RWPE1 (cell line): ENCODE data around the gene EYA2.

ENCODE experiments used
- CTCF ChIA-PET: fragments of 350-600 bp; sonication (Branson Sonifier 250); formaldehyde crosslinking; extraction: SDS; loops from one replicate; lab custom pipeline; 2021; lab: Yijun Ruan, JAX
- POLR2A ChIA-PET: fragments of 400-600 bp; formaldehyde crosslinking; extraction: SDS; loops from one replicate; lab custom pipeline; 2020; ENCODE audit warnings: antibody characterized with exemption; ENCODE audit not compliant: low non-redundant PET; lab: Yijun Ruan, JAX
- DNase-seq: peaks from one replicate; pipeline ENCODE4 v3.0.0; 2012; ENCODE audit warnings: low spot score
- H3K27ac ChIP-seq: fragments of 450-650 bp; 2 replicates; pipeline ENCODE4 v1.5.1; 2017
- CTCF ChIP-seq: fragments of 450-650 bp; conservative IDR thresholded peaks from 2 replicates; pipeline ENCODE4 v1.5.1; 2017; ENCODE audit warnings: low read depth, mild to moderate bottlenecking

Gene EYA2

GRCh38 chr20:47188540-47188939, 293.9 kb downstream of the EYA2 start:
- DNase-seq = no peak
- no peak for TF ChIP-seq CTCF
- CTCF ChIA-PET = interaction anchor here (0.6 kb wide), 2 partner anchors 13 to 438 kb away, joined by 3 to 4 read pairs; no protein-coding TSS in a partner anchor
- H3K27ac ChIP-seq = no peak overlapping the region
- POLR2A ChIA-PET = no interaction called here

GRCh38 chr20:47189060-47189459, 294.4 kb downstream of the EYA2 start:
- TF ChIP-seq CTCF = no peak
- no peak for DNase-seq
- ChIA-PET POLR2A (no interaction called here), CTCF (interaction anchor here (0.6 kb wide), 3 partner anchors 14 to 455 kb away, joined by 3 to 6 read pairs (median 4); no protein-coding TSS in a partner anchor)
- no peak overlapping the region for H3K27ac ChIP-seq

DNA sequence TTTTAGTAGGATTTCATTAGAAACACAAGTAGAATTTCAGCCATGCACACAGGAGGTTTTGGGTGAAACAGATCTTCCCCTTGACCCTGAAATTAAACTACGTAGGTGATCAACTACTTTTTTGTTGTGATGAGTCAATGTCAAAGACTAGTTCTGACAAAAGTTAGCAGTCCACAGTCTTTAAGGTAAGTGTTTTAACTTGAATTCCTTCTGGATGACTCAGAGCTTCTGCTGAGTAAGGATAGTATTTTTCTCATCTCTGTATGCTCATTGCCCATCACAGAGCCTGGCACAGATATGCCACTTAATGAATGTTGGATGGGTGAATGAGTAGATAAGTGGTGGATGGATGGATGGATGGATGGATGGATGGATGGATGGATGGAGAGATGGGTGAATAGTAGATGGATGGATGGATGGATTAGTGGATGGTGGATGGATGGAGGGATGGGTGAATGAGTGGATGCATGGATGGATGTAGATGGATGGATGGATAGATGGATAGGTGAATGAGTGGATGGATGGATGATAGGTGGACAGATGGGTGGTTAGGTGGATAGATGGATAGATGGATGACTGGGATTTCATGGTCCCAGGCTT, 296.5 kb downstream of the EYA2 start:
- no peak for TF ChIP-seq CTCF
- POLR2A ChIA-PET = no interaction called here
- DNase-seq = peak; percentile 98
- CTCF ChIA-PET = interaction anchor here (0.6 kb wide), 1 partner anchor 36 kb away, joined by 3 read pairs; no protein-coding TSS in a partner anchor
- H3K27ac ChIP-seq = no peak overlapping the region

GRCh38 chr20:47191956-47192355, 297.3 kb downstream of the EYA2 start:
- no peak overlapping the region for H3K27ac ChIP-seq
- POLR2A ChIA-PET = no interaction called here
- no peak for DNase-seq
- CTCF ChIA-PET = interaction anchor here (0.6 to 1.4 kb wide), 3 partner anchors 35 to 359 kb away, joined by 3 to 6 read pairs (median 5); no protein-coding TSS in a partner anchor
- no peak for TF ChIP-seq CTCF

- CTCF ChIA-PET = interaction anchor here (0.5 to 1.2 kb wide), 5 partner anchors 39 to 438 kb away, joined by 3 to 6 read pairs (median 3); no protein-coding TSS in a partner anchor
- DNase-seq = no peak
- no peak for TF ChIP-seq CTCF
- no peak overlapping the region for H3K27ac ChIP-seq
- POLR2A ChIA-PET = no interaction called here
Measured at GRCh38 chr20:47195573-47195972, 300.9 kb downstream of the EYA2 start.

- POLR2A ChIA-PET = interaction anchor here (0.5 kb wide), 1 partner anchor 186 kb away, joined by 10 read pairs; no protein-coding TSS in a partner anchor
- no peak overlapping the region for H3K27ac ChIP-seq
- CTCF ChIA-PET = interaction anchor here (0.5 to 4.1 kb wide), 30 partner anchors 8 to 1458 kb away, joined by 3 to 33 read pairs (median 3); no protein-coding TSS in a partner anchor
- TF ChIP-seq CTCF = peak; percentile 99
- peak; percentile 89 for DNase-seq
Measured at GRCh38 chr20:47196091-47197081, 301.7 kb downstream of the EYA2 start.
